Raji (cell line): Measurements from ENCODE around the gene OR6T1.

Experiments
- POLR2A ChIP-seq: IDR thresholded peaks from 2 replicates; pipeline ENCODE4 v1.6.1; 2011; ENCODE audit warnings: low read depth, low read length, control low read depth; ENCODE audit not compliant: insufficient read depth

Gene OR6T1

DNA sequence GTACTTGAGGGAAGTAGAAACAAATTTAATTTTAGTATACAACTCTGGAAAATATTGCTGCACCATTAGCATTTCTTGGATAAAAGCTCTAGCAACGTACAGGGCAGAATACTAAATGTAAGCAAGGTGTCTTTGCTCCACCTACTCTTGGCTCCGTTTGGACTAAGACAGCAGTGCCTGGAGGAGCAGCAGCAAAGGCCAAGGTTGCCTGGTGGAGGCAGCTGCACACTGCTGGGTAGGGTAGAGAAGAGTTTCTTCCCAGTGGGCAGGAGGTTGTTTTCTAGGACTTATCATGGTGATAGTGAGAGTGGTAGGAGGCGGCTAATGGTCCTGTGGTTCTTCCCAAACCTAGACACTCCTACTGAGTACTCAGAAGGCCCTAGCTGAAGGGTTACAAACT is 43.8 kb downstream of the OR6T1 start:
- TF ChIP-seq POLR2A = no peak
